GM12891 (cell line): ENCODE results near the gene FZD8.

Source experiments
- POLR2A ChIP-seq: IDR thresholded peaks from 2 replicates; pipeline ENCODE4 v1.6.1; 2011; ENCODE audit warnings: low read depth, low read length, control low read depth
- POLR2AphosphoS5 ChIP-seq: IDR thresholded peaks from 2 replicates; pipeline ENCODE4 v1.6.1; 2011; ENCODE audit warnings: low read depth, low read length, control low read depth
- SPI1 ChIP-seq: IDR thresholded peaks from 2 replicates; pipeline ENCODE4 v1.6.1; 2011; ENCODE audit warnings: low read depth, low read length, control low read depth
- TAF1 ChIP-seq: IDR thresholded peaks from 2 replicates; pipeline ENCODE4 v1.6.1; 2011; ENCODE audit warnings: low read depth, low read length, control low read depth

DNA sequence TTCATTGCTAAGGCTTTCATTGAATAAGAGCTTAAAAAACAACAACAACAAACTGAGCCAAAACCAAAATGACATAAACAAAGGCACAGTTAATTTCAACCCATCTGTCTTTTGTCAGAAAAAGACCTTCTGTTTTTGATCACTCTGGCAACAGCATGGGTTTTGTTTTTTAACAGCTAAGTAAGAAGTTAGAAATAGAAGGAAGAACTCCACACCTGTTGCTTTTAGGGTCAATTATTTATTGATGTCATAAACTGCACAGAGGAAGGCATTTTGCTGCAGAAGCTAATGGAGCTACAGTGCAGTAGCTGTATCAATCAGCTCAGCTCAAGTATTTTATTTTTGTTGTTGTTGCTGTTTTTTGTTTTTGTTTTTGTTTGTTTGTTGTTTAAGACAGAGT lies 53.3 kb downstream of the FZD8 start:
- TF ChIP-seq POLR2AphosphoS5 (no peak), TAF1 (no peak), SPI1 (no peak), POLR2A (no peak)
